Loucy (cell line): ENCODE measurements around the gene GRID2.

Experiments used
- CTCF ChIP-seq: fragments of 200-600 bp; sonication (generic); conservative IDR thresholded peaks from 2 replicates; pipeline ENCODE4 v1.5.1; 2014; ENCODE audit warnings: mild to moderate bottlenecking, antibody characterized with exemption, low read length
- EZH2phosphoT487 ChIP-seq: fragments of 200-600 bp; IDR thresholded peaks from 2 replicates; pipeline ENCODE4 v1.6.1; 2018; ENCODE audit warnings: antibody characterized with exemption, mild to moderate bottlenecking, moderate library complexity, borderline replicate concordance

DNA sequence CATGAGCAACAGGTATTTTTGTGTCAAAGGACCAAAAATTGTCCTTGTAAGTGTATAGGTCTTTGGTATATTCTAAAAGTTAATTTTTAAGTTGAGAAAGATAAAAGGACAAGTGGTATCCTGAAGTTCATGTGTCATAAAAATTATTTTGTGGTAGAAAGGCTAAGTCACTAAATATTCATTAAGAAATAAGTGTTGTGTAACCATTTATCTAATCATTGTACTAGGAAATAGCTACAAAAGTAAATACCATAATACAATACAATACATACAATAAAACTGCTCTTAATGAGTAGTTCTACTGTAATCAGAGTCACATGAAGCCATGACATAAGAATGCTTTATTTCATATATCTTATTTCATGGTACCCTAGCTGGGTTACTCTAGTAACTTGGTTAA is 1442.3 kb downstream of the GRID2 start:
- TF ChIP-seq CTCF: no peak
- TF ChIP-seq EZH2phosphoT487: no peak
